H1 (cell line): Measurements from ENCODE around the gene GFAP. TPM values are rescaled to one million over a fixed set of nuclear protein-coding genes. Genes with fewer than 3 reads are reported as not detected.
A peak's percentile ranks its signal among the peaks of the same experiment; 100 is the strongest.

Experiments
- CTCF ChIA-PET: fragments of 300-600 bp; sonication (Branson Sonifier 250); formaldehyde crosslinking; loops from one replicate; lab custom pipeline; 2021; ENCODE audit not compliant: partially characterized antibody; lab: Charles Lee
- POLR2A ChIA-PET: fragments of 300-600 bp; sonication (Branson Sonifier 250); formaldehyde crosslinking; loops from one replicate; lab custom pipeline; 2021; ENCODE audit warnings: inconsistent platforms; ENCODE audit not compliant: partially characterized antibody; lab: Charles Lee
- DNase-seq, 2 experiments: peaks; one replicate each; pipeline versions ENCODE4 v3.0.0 to v3.0.0-alpha.2; 2010 to 2022; ENCODE audit warnings: low spot score in 2 of 2, low read depth in 1 of 2, mixed read lengths in 1 of 2
- FAIRE-seq: peaks from 2 replicates; lab custom pipeline; 2011; peaks lifted over from hg19 to GRCh38; lab: Jason Lieb, UNC
- H2AFZ ChIP-seq: 2 replicates; pipeline ENCODE4 v1.8.1; 2012; ENCODE audit warnings: low read length, inconsistent platforms
- H2AK5ac ChIP-seq: 2 replicates; pipeline ENCODE4 v1.6.1; 2013; ENCODE audit warnings: low read depth, low read length
- H2BK120ac ChIP-seq: replicated peaks from 2 replicates; pipeline ENCODE3; 2013; ENCODE audit warnings: low read depth, low read length, inconsistent platforms
- H2BK12ac ChIP-seq: 2 replicates; pipeline ENCODE4 v1.6.1; 2013; ENCODE audit warnings: low read depth, low read length
- H2BK15ac ChIP-seq: 2 replicates; pipeline ENCODE4 v1.6.1; 2013; ENCODE audit warnings: low read length
- H2BK20ac ChIP-seq: 2 replicates; pipeline ENCODE4 v1.6.1; 2013; ENCODE audit warnings: low read length
- H2BK5ac ChIP-seq: 2 replicates; pipeline ENCODE4 v1.6.1; 2013; ENCODE audit warnings: low read depth, low read length
- H3K14ac ChIP-seq: 2 replicates; pipeline ENCODE4 v1.6.1; 2013; ENCODE audit warnings: inconsistent platforms; ENCODE audit not compliant: insufficient read length
- H3K18ac ChIP-seq: 2 replicates; pipeline ENCODE4 v1.6.1; 2013; ENCODE audit warnings: low read length; ENCODE audit errors: extremely low read depth
- H3K23ac ChIP-seq: 2 replicates; pipeline ENCODE4 v1.6.1; 2013; ENCODE audit warnings: inconsistent platforms; ENCODE audit not compliant: insufficient read length
- H3K23me2 ChIP-seq: 2 replicates; pipeline ENCODE4 v1.6.1; 2013; ENCODE audit warnings: low read depth, low read length
- H3K27ac ChIP-seq: 2 replicates; pipeline ENCODE4 v1.6.1; 2011; ENCODE audit warnings: low read depth, low read length, inconsistent platforms
- H3K27me3 ChIP-seq, 4 experiments: replicated peaks in 1 of 4; 1 replicate in 1 of 4; 2 replicates in 3 of 4; pipeline versions ENCODE4 v1.6.1 to v1.8.1; 2011 to 2013; ENCODE audit warnings: low read length in 3 of 4, mild to moderate bottlenecking in 3 of 4, inconsistent platforms in 2 of 4, mixed read lengths in 2 of 4, moderate library complexity in 1 of 4; ENCODE audit not compliant: control insufficient read depth in 3 of 4, insufficient read depth in 3 of 4; ENCODE audit errors: extremely low read depth in 1 of 4
- H3K36me3 ChIP-seq, 4 experiments: 2 replicates each; pipeline versions ENCODE4 v1.6.1 to v1.8.1; 2011 to 2013; ENCODE audit warnings: mild to moderate bottlenecking in 4 of 4, low read length in 3 of 4, moderate library complexity in 2 of 4, control low read depth in 1 of 4, inconsistent platforms in 1 of 4; ENCODE audit not compliant: insufficient read depth in 4 of 4, control insufficient read depth in 2 of 4
- H3K4ac ChIP-seq: replicated peaks from 2 replicates; pipeline ENCODE3; 2013; ENCODE audit warnings: low read length, low read depth, mixed read lengths, inconsistent platforms; ENCODE audit not compliant: insufficient read length
- H3K4me1 ChIP-seq, 4 experiments: replicated peaks in 1 of 4; 1 replicate in 1 of 4; 2 replicates in 3 of 4; pipeline versions ENCODE4 v1.6.1 to v1.8.1; 2011 to 2013; ENCODE audit warnings: low read length in 3 of 4, inconsistent platforms in 2 of 4, mixed read lengths in 1 of 4; ENCODE audit not compliant: insufficient read depth in 4 of 4, control insufficient read depth in 3 of 4
- H3K4me2 ChIP-seq, 2 experiments: 2 replicates each; pipeline versions ENCODE4 v1.6.1 to v1.8.1; 2011 to 2013; ENCODE audit warnings: low read depth in 2 of 2, low read length in 2 of 2, control low read depth in 1 of 2, inconsistent platforms in 1 of 2, mild to moderate bottlenecking in 1 of 2; ENCODE audit not compliant: insufficient read depth in 1 of 2
- H3K4me3 ChIP-seq, 4 experiments: fragments of 200-600, 300-600 bp in 1 of 4; sonication (generic), shearing (Covaris generic), sonication (Bioruptor Twin) in 1 of 4; 2 replicates each; pipeline versions ENCODE4 v1.5.1 to v1.8.1; 2011 to 2016; ENCODE audit warnings: low read length in 4 of 4, low read depth in 3 of 4, control low read depth in 2 of 4, inconsistent platforms in 2 of 4, mild to moderate bottlenecking in 2 of 4, mixed read lengths in 1 of 4, moderate library complexity in 1 of 4; ENCODE audit not compliant: insufficient read depth in 2 of 4; ENCODE audit errors: extremely low read depth in 1 of 4
- H3K56ac ChIP-seq: replicated peaks from 2 replicates; pipeline ENCODE3; 2013; ENCODE audit warnings: low read depth, mild to moderate bottlenecking, mixed read lengths, low read length, inconsistent platforms; ENCODE audit not compliant: insufficient read length
- H3K79me1 ChIP-seq: 2 replicates; pipeline ENCODE4 v1.6.1; 2013; ENCODE audit warnings: low read depth, low read length, control low read depth
- H3K79me2 ChIP-seq, 2 experiments: 2 replicates each; pipeline versions ENCODE4 v1.6.1 to v1.8.1; 2012 to 2013; ENCODE audit warnings: low read length in 2 of 2, mild to moderate bottlenecking in 2 of 2, inconsistent platforms in 1 of 2; ENCODE audit not compliant: insufficient read depth in 2 of 2, control insufficient read depth in 1 of 2
- H3K9ac ChIP-seq, 4 experiments: replicated peaks in 1 of 4; 1 replicate in 1 of 4; 2 replicates in 3 of 4; pipeline versions ENCODE4 v1.6.1 to v1.8.1; 2011 to 2013; ENCODE audit warnings: low read depth in 3 of 4, low read length in 3 of 4, control low read depth in 2 of 4, mild to moderate bottlenecking in 2 of 4, moderate library complexity in 2 of 4, inconsistent platforms in 1 of 4; ENCODE audit errors: extremely low read depth in 1 of 4
- H3K9me3 ChIP-seq, 2 experiments: 2 replicates each; pipeline versions ENCODE4 v1.6.1 to v1.8.1; 2012 to 2013; ENCODE audit warnings: mild to moderate bottlenecking in 2 of 2, moderate library complexity in 2 of 2, control low read depth in 1 of 2, inconsistent platforms in 1 of 2, low read depth in 1 of 2, low read length in 1 of 2, mixed read lengths in 1 of 2; ENCODE audit not compliant: insufficient read depth in 2 of 2
- H4K20me1 ChIP-seq, 2 experiments: replicated peaks in 1 of 2; 2 replicates each; pipeline versions ENCODE3 to v1.8.1; 2011 to 2013; ENCODE audit warnings: inconsistent platforms in 2 of 2, low read length in 2 of 2, mild to moderate bottlenecking in 1 of 2; ENCODE audit not compliant: insufficient read depth in 2 of 2, control insufficient read depth in 1 of 2
- H4K5ac ChIP-seq: 2 replicates; pipeline ENCODE4 v1.6.1; 2013; ENCODE audit warnings: low read length, low read depth, mixed read lengths, inconsistent platforms; ENCODE audit not compliant: insufficient read length
- H4K8ac ChIP-seq: 2 replicates; pipeline ENCODE4 v1.8.0; 2013; ENCODE audit warnings: mild to moderate bottlenecking, moderate library complexity, low read length, inconsistent platforms; ENCODE audit not compliant: insufficient read depth; ENCODE audit errors: extremely low read depth
- H4K91ac ChIP-seq: replicated peaks from 2 replicates; pipeline ENCODE3; 2013; ENCODE audit warnings: low read length, mixed read lengths, inconsistent platforms; ENCODE audit not compliant: insufficient read length
- CBX8 ChIP-seq: fragments of 300-800, 300-1000 bp; sonication (generic); IDR thresholded peaks from 2 replicates; pipeline ENCODE4 v1.7.1; 2016; ENCODE audit warnings: low read depth, low read length, borderline replicate concordance
- CHD2 ChIP-seq: IDR thresholded peaks from 2 replicates; pipeline ENCODE4 v1.6.1; 2012; ENCODE audit warnings: low read length, improper control_type of control experiment
- PHF8 ChIP-seq: fragments of 200-600 bp; sonication (generic); conservative IDR thresholded peaks from 2 replicates; pipeline ENCODE4 v1.7.1; 2012; ENCODE audit warnings: low read depth, mild to moderate bottlenecking, inconsistent platforms, low read length, moderate library complexity
- POLR2A ChIP-seq, 2 experiments: IDR thresholded peaks; 1 replicate in 1 of 2; 2 replicates in 1 of 2; pipeline ENCODE4 v1.6.1; 2011; ENCODE audit warnings: low read depth in 2 of 2, low read length in 2 of 2, mild to moderate bottlenecking in 2 of 2; ENCODE audit errors: control extremely low read depth in 1 of 2
- RBBP5 ChIP-seq: IDR thresholded peaks from 2 replicates; pipeline ENCODE4 v1.7.1; 2012; ENCODE audit warnings: low read depth, mild to moderate bottlenecking, inconsistent platforms, low read length, moderate library complexity, borderline replicate concordance
- RFX5 ChIP-seq: IDR thresholded peaks from 2 replicates; pipeline ENCODE4 v1.6.1; 2011; ENCODE audit warnings: low read depth, low read length, improper control_type of control experiment, borderline replicate concordance
- SAP30 ChIP-seq: fragments of 300-600 bp; sonication (generic); IDR thresholded peaks from 2 replicates; pipeline ENCODE4 v1.7.1; 2012; ENCODE audit warnings: low read length, moderate library complexity, mild to moderate bottlenecking, inconsistent platforms; ENCODE audit not compliant: insufficient read depth, insufficient replicate concordance
- SP1 ChIP-seq: IDR thresholded peaks from 2 replicates; pipeline ENCODE4 v1.6.1; 2011; ENCODE audit warnings: low read depth, low read length
- SP2 ChIP-seq: IDR thresholded peaks from 2 replicates; pipeline ENCODE4 v1.6.1; 2012; ENCODE audit warnings: mild to moderate bottlenecking, low read length, inconsistent platforms
- SRF ChIP-seq: IDR thresholded peaks from 2 replicates; pipeline ENCODE4 v1.6.1; 2011; ENCODE audit warnings: mild to moderate bottlenecking, low read depth, low read length, moderate library complexity
- TAF7 ChIP-seq: optimal IDR thresholded peaks from 2 replicates; pipeline ENCODE3; 2011; ENCODE audit warnings: low read depth, mild to moderate bottlenecking, inconsistent platforms, low read length, moderate library complexity, borderline replicate concordance
- TBP ChIP-seq: IDR thresholded peaks from 2 replicates; pipeline ENCODE4 v1.6.1; 2011; ENCODE audit warnings: low read depth, low read length, improper control_type of control experiment
- WGBS, 2 experiments: shearing (Covaris generic) in 1 of 2; methylation state at CpG; one replicate each; pipeline versions ENCODE4 v1.1.6 to v1.1.7; 2013 to 2015; ENCODE audit warnings: low lambda C conversion rate in 2 of 2, mixed read lengths in 2 of 2, inconsistent platforms in 1 of 2, low coverage in 1 of 2, missing lambda C conversion rate in 1 of 2; ENCODE audit not compliant: insufficient replicate concordance in 2 of 2, insufficient coverage in 1 of 2, insufficient read length in 1 of 2; ENCODE audit errors: extremely low coverage in 1 of 2, missing lambda C conversion rate in 1 of 2; 5-methylcytosine and 5-hydroxymethylcytosine counted together
- polyA plus RNA-seq, 7 experiments: library from polyadenylated mRNA; depleted of rRNA in 3 of 7; stranded (reverse) in 5 of 7; unstranded in 2 of 7; fragments of >200 nt in 5 of 7; fragments of 200-250 nt in 2 of 7; gene quantifications; 1 replicate in 5 of 7; 2 replicates in 1 of 7; 4 replicates in 1 of 7; pipeline versions ENCODE4 v1.2.1 to v1.2.3, GENCODE V29; 2011 to 2013; ENCODE audit warnings: missing spikeins in 2 of 7, mixed read lengths in 2 of 7
- total RNA-seq: library from RNA; stranded (reverse); fragmentation: NEBNext Ultra II Directional; extraction: Animal tissue kit (Norgen Biotek cat#: 25700); gene quantifications from 2 replicates; pipeline ENCODE4 v1.2.1, GENCODE V29; 2021

Gene GFAP
- total and polyA plus RNA-seq, 2 of the 8 experiments (the other 6 are each of a cell fraction or from before 2014, with no cell fraction given), result 1.3 to 1.5 TPM

DNA sequence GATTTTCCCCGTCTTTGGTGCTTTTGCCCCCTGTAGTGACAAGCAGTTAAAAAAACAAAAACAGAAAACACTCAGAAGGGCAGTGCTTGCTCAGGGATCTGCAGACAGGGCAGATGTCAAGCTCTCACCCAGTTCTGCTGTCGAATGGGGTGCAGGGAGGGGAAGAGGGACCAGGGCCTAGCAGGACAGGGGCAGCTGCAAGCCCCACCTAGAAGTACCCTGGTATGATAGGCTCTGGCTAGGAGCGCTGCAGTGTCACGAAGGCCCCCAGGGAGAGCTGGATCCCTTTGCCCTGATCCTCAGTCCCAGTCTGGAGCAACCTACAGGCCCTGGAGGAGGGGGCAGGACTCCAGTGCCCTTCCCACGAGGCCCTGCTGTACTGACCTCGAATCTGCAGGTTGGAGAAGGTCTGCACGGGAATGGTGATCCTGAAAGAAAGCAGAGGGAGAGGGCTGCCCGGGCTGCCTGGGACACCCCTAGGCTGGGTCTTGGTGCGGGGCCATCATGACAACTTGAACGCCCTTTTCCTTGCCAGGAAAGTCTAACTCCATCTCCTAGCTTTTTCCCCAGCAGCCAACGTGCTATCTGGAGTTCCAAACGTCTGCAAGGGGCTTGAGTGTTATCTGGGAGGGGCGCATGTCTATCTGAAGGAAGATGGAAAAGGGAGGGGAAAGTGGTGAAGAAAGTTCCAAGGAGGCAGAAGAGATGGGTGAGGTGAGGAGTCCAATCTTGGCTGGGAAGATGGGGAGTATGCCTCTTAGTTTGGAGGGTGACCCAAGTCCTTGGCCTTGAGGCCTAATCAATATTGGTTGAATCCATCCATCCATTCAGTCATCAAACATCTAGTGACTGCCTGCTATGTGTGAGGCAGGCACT, 4.8 kb downstream of the GFAP start:
- H3K79me1 ChIP-seq, result no peaks in the 10 kb centered on the region
- H4K91ac ChIP-seq, result no peak overlapping the region
- POLR2A ChIA-PET, result interaction anchor here (0.7 to 4.0 kb wide), 10 partner anchors 10 to 238 kb away, joined by 3 to 23 read pairs (median 3); partner anchors contain the start of genes ACBD4, EFTUD2, HEXIM1 and NMT1
- no peaks in the 10 kb centered on the region for H3K9me3 ChIP-seq
- H4K20me1 ChIP-seq, result no peaks in the 10 kb centered on the region
- H3K4me1 ChIP-seq, result peaks cover 0 to 11% (median 5%) of the 10 kb centered on the region in 4 experiments; a peak in 6 of 7 replicates
- no peak overlapping the region for H2BK5ac ChIP-seq
- H3K27ac ChIP-seq, result no peak overlapping the region
- H3K4me3 ChIP-seq, result peak overlapping the region in 1 of 4 experiments; percentile 62; a peak in 4 of 8 replicates
- peaks cover 6% of the 10 kb centered on the region for H3K23me2 ChIP-seq
- H3K36me3 ChIP-seq, result no peaks in the 10 kb centered on the region
- H2BK12ac ChIP-seq, result peak overlapping the region; percentile 5; the same call in 1 of the 2 replicates
- peak overlapping the region; percentile 4; the same call in 1 of the 2 replicates for H2BK15ac ChIP-seq
- no peak overlapping the region for H3K14ac ChIP-seq
- H4K8ac ChIP-seq, result no peak overlapping the region; the same call in 1 of the 2 replicates
- H2BK20ac ChIP-seq, result no peak overlapping the region
- FAIRE-seq, result no peak
- WGBS, 2 experiments, result 87% methylated on average over 13 of the region's 13 CpGs; no CpG with 5 or more reads in 1 of the 2 experiments
- CTCF ChIA-PET, result interaction anchor here (0.7 to 8.4 kb wide), 27 partner anchors 10 to 196 kb away, joined by 3 to 83 read pairs (median 3); partner anchors contain the start of gene EFTUD2
- no peak overlapping the region for H3K4ac ChIP-seq
- H2BK120ac ChIP-seq, result no peak overlapping the region
- no peak overlapping the region for H3K18ac ChIP-seq
- H2AK5ac ChIP-seq, result no peak overlapping the region
- peak overlapping the region; percentile 57 to 90 for H3K4me2 ChIP-seq
- H3K27me3 ChIP-seq, result peaks cover 0 to 21% (median 15%) of the 10 kb centered on the region in 4 experiments; a peak in 6 of 7 replicates
- no peaks in the 10 kb centered on the region for H3K79me2 ChIP-seq
- 0 out of 2 replicates have a peak overlapping the region, but pooled peaks have one; percentile 43 for H2AFZ ChIP-seq
- no peak overlapping the region for H3K9ac ChIP-seq
- H3K56ac ChIP-seq, result no peak overlapping the region
- no peak overlapping the region for H4K5ac ChIP-seq
- no peak overlapping the region for H3K23ac ChIP-seq
- no peak for DNase-seq
- TF ChIP-seq POLR2A (IDR thresholded peaks at IDR 0.05; ENCODE audit: control extremely low read depth in 1 of 2, low read depth in 2 of 2, low read length in 2 of 2) (no peak), RFX5 (no peak), SRF (no peak), SP1 (no peak), TBP (no peak), RBBP5 (no peak), PHF8 (no peak), TAF7 (no peak), SP2 (no peak), SAP30 (no peak), CBX8 (no peak), CHD2 (no peak)
